NCI-H2171 (cell line): Measurements from ENCODE around the gene SEPTIN10.
A peak's percentile ranks its signal among the peaks of the same experiment; 100 is the strongest.
"Not testable (repeated sequence)": the region's sequence is repeated elsewhere in the genome, so short reads cannot be mapped to it uniquely, and the experiment has no call there.

Source experiments
- DNase-seq: peaks from one replicate; lab custom pipeline; 2025; lab: John Stamatoyannopoulos, UW

SEPTIN10 gene

DNA sequence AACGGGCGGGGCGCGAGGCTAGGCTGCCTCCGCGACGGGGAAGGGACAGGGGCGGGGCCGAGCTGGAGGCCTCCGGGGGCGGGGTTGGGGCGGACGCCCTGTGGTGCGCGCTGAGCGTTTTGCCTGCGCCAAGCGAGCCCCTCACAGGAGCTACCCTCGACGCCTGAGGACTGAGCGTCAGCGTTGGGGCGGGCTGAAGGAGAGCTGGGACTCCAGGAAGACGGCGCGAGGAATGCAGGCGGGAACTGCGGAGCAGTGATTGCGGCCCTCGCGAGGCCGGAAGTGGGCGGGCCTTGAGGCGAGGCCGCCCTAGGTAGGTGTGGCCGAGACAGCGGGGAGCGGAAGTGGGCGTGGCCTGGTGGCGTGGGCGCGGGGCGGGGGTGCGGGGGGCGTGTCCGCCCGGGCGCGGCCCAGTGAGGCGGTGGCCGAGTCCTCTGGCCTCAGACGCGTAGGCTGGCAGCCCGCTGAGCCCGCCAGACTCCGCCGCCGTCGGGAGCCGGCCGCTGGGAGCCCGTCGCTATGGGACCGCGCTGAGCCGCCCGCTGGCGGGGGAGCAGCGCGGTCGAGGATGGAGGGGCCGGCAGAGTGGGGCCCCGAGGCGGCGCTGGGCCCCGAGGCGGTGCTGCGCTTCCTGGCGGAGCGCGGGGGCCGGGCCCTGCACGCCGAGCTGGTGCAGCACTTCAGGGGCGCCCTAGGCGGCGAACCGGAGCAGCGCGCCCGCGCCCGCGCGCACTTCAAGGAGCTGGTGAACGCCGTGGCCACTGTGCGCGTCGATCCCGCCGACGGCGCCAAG, at the start of gene SEPTIN10, which contains the start of gene SOWAHC:
Gene SEPTIN10 (minus strand): TSS at position 45 of the 793 bp plus-strand sequence. CDS start 139 bp downstream, outside the sequence.
Gene SOWAHC (plus strand): TSS at position 443 of the 793 bp plus-strand sequence. CDS start 126 bp downstream, at position 569.
- DNase-seq, result peak; percentile 96

DNA sequence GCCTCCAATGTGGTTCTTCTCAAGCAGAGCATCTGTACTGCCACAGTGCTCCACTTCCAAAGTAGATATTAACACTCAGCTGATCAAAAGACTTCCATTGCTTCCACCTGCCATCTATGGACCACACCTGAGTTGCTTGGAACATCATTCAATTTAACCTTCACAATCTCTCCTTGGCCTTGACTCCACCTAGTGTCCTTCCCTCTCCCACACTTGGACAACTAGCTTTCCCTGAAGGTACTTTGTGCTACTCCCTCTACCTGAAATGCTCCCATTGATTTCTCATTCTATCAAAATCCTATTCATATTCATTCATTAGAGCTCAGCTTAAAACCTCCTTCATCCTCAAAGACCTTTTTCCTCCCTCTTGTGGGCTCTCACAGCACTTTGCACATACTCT, 49.1 kb upstream of the SEPTIN10 start:
- DNase-seq, result no peak

DNA sequence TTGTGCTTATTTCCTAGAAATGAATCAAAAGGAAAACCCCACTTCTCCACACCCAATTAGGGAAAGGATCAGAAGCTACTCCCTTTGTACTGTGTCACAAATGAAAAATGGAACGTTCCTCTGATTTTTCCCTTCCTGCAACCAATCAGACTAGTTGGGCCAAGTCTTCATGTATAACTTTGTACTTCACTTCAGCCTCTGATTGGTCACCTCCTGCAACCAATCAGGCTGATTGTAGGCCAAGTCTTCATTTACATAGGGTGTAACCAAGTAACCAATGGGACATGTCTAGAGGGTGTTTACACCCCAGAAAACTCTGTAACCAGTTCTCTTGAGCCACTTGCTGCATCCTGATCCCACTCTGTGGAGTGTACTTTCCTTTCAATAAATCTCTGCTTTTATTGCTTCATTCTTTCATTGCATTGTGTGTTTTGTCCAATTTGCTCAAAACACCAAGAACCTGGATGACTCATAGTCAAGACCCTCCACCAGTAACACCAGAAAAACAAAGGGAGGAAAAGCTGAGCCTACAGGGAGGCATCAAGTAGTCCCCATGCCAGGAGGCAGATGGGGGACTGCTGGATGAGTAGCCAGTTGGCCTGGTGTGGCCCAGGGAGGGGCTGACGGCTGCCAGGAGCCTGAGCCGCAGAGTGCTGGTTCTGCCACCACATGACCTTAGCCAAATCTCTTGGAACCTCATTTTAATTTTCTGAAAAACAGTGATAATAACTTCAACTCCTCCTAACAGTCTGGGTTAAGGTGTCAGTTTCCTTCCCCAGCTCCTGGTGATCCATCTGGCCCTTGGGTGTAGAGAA, 46.5 kb upstream of the SEPTIN10 start:
- no peak for DNase-seq

DNA sequence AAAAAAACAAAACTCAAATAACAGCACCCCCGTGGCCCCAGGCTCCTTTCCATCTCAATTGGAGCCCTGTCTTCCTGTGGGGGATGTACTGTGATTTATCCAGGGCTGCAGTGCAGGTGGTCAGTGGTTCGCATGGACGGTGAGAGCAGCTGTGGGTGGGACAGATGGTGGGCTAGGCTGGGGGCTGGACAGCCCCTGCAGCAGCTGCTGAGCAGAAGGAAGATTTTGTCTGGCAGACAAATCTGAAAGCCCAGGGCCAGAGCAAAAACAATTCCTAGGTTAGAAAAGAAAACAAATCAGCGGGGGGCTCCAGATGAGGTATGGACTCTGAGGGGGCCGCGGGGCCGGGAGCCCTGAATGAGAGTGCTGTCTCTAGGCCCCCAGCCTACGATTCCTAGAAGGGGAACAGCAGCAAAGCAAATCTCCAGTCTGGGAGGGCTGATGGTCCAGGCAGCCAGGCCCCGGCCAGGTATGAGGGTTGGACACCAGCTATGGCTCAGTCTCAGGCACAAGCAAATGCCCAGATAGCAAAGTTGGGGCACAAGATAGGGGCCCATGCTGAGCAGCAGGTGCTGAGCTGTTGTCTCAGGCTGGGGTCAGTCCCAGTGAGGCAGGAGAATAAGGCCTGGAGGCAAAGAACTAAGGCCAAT, 45.8 kb upstream of the SEPTIN10 start:
- DNase-seq, result no peak

DNA sequence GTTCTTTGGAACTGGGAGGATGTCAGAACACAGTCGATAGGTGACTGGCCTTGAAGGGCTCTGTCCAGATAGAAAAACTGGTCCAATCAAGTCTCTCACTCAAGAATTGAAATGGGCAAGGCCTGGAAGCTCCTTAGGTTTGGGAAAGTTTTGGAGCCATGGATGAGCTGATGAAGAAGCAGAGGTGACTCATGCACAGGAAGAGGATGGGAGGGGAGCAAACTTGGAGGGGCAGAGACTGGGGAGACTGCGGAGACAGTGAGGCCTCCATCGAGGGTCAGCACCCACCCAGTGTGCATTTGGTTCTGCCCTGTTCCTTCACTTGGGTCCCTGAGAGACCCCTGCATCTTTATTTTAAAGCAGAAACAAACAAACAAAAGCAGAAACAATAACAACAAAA, 41.5 kb upstream of the SEPTIN10 start:
- no peak for DNase-seq

DNA sequence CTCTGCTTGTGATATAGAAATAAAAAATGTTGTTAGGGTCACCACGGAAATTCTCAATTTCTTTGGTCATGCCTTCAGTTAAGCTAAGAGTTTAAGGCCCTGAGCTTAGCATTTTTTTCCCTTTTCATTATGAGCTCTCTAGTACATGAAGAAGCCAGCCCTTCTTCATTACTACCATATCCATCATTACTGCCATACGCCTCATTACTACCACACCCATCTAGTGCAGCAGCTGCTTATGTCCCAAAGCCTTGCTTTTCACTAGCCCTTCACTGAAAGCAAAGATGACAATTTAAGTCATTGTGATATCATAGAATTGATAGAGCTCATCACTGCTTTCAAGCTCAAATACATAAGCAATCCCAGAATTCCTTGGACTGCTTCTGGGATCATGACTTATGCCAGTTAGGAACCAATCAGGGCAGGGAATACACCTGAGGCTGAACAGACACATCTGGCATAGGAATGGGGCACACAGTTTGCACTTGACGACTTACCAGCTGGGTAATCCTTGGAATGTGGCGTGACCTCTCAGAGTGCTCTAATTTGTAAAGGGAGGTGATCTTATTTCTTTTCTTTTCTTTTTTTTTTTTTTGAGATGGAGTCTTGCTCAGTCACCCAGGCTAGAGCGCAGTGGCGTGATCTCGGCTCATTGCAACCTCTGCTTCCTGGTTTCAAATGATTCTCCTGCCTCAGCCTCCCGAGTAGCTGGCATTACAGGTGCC, 40.7 kb upstream of the SEPTIN10 start:
- no peak for DNase-seq

DNA sequence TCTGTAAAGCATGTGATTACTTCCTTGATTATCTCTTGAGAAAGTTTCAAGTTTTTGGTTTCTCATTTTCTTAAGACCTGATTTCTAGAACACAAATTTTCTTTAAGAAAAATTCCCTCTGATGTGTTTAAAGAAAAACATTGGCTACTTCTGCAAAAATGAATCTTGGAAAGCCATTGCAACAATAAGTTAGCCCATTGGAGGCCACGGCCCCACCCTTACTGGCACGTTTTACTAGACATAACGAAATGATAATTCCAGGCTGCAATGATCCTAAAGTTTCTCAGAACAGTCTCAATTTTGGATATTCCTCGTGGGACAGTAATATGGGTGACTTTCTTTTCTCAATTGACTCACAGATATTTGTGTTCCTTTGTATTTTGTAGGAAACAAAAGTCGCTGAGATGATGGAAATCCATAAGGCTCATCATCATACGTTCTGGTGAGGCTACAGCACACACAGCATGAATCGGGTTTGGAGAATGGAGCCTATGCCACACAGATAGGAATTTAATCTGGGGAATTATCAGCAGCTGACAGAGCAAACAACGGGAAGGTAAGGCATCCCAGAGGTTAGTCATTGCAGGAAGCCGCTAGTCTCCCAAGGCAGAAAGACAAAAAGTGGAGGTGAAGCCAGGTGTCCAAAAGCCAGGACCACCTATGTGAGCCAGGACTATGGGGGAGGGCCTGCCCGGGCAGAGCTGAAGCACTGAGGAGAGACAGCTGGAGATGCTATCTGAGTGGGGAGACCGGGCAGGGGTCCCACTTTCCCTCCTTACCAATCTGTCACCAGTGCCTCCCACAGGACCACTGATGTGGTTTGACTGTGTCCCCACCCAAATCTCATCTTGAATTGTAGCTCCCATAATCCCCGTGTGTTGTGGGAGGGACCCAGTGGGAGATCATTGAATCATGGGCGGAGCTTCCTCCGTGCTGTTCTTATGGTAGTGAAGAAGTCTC, 36.2 kb upstream of the SEPTIN10 start:
- no peak for DNase-seq

DNA sequence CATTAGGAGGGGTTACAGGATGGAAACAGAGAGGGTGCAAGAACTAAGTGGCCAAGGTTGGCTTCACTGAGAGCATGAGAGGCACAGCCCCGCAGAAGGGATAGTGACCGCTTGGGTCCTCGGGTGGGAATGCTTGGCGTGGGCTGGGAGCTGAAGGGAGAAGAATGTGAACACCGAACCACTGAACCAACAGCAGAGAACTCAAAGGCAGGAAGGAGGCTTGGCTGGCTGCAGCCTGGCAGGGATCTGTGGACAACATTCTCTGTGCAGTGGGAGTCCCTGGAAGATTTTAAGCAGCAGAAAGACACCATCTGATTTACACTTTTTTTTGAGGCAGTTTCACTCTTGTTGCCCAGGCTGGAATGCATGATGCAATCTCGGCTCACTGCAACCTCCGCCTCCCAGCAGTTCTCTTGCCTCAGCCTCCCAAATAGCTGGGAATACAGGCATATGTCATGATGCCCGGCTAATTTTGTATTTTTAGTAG, 34.3 kb upstream of the SEPTIN10 start:
- no peak for DNase-seq

DNA sequence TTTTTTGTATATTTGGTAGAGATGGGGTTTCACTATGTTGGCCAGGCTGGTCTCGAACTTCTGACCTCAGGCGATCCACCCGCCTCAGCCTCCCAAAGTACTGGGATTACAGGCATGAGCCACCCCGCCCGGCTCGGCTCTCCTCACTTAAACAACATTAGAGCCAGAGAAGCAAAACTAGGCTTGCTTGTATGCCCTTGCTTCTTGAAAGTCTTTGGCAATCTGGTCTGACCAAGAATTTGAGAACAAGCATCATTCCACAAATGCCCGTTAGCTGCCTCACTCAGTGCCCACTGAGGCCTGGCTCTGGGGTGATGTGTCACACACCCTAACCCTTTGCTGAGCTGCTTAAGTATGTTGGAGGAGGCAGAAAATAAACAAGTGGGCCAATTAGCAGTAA, 33.9 kb upstream of the SEPTIN10 start:
- DNase-seq, result no peak

DNA sequence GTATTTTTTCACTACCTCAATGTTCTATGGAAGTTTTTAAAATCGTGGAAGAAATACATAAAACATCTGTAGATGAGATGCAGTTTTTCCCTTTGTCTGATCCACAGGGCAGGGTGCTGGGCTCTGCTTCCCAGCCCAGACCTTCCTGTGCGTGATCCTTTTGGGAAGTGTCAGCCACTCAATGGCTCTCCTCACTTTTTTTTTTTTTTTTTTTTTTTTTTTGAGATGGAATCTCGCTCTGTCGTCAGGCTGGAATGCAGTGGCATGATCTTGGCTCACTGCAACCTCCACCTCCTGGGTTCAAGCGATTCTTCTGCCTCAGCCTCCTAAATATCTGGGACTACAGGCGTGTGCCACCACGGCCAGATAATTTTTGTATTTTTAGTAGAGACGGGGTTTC, 33.2 kb upstream of the SEPTIN10 start:
- DNase-seq, result no peak

DNA sequence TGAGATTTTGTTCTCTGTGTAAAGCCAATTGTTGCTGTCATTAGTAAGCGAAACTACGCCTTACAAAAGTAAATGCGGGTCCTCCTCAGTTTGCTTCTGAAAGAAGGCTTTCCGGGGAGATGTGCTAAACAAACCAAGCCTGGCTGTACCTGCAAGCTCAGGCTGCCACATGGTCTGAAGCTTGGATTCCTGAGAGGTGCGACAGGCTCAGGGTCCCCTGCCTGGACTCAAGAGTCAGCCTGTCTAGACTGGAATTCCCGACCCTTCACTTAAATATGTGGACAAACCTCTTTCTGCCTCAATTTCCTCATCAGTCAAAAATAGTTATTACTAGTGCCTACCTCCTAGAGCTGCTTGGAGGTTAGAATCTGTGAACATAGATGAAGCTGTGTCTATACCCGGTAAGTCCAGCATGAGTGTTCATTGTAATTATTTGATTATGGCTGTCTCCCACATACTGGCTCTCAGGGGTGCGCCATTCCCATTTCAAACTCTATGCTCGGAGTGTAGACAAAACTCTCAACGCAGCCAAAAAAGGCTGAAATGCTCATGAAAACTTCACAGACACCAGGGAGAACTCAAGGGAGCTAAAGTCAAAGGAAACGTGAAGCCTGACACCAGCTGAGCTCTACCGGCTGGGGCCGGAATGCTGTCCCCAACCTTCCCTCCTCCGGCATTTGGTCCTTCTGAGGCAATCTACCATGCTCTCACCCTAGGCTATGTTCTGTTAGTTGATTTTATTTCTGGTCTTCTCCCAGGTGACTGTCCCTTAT, 31.8 kb upstream of the SEPTIN10 start:
- no peak for DNase-seq

DNA sequence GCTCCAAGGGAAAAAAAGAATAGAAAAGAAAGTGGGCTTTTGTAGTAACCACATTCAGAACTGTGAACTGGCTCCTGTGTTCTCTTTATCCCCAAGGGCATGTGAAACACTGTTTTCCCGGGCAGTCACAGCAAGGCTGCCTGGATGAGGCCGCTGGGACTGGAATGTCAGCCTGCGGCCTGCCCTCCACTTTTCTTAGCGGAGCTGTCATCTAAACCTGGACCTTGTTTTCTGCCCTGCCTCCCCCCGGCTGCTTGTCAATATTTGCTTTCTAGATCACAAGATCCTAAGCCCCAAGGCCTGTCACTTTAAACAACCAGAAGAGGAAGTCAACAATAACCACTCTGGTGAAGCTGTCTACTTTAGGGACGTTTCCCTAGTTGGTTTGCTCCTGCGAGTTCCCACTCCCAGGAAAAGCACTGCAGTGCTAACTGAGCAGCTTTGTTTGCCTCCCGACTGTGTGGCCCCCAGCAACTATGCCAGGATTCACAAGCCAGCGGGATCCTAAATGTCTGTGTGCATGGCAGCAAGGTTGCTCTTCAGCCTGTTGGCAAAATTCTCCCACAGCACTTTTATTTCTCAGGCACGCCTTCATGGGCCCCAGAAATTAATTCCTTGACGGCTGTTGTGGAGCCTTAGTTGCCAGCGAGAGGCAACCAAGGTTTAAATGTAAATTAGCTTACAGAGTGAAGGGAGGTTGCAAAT, 31.0 kb upstream of the SEPTIN10 start:
- no peak for DNase-seq

DNA sequence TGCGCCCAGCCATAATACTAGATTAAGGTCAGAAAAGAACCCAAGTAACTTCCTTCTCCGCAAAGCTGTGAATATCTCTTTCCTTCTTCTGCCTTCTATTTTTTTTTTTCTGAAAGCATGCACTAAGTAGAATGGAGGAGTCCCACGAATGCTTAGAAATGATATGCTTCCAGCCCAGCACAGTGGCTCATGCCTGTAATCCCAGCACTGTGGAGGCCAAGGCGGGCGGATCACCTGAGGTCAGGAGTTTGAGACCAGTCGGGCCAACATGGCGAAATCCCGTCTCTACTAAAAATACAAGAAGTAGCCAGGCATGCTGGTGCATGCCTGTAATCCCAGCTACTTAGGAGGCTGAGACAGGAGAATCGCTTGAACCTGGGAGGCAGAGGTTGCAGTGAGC, 26.2 kb upstream of the SEPTIN10 start:
- DNase-seq, result not testable (repeated sequence)

DNA sequence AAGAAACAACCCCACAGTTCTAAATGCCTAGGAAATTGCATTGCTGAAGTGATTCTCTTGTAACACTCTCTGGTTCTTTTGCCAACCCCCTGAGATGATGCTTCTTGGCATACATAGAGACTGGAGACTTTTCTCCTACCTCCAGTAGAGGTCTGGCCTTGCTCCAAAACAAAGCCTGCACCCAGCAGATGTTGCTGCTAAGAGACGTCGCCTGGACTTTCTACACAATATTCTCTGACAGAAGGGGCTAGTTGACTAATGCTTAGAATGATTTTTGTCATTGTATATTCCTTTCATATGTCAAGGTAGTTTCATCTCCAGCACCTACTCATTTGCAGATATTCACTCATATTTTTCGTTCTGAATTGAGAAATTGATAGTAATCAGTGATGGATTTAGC, 25.0 kb upstream of the SEPTIN10 start:
- peak; percentile 51 for DNase-seq

DNA sequence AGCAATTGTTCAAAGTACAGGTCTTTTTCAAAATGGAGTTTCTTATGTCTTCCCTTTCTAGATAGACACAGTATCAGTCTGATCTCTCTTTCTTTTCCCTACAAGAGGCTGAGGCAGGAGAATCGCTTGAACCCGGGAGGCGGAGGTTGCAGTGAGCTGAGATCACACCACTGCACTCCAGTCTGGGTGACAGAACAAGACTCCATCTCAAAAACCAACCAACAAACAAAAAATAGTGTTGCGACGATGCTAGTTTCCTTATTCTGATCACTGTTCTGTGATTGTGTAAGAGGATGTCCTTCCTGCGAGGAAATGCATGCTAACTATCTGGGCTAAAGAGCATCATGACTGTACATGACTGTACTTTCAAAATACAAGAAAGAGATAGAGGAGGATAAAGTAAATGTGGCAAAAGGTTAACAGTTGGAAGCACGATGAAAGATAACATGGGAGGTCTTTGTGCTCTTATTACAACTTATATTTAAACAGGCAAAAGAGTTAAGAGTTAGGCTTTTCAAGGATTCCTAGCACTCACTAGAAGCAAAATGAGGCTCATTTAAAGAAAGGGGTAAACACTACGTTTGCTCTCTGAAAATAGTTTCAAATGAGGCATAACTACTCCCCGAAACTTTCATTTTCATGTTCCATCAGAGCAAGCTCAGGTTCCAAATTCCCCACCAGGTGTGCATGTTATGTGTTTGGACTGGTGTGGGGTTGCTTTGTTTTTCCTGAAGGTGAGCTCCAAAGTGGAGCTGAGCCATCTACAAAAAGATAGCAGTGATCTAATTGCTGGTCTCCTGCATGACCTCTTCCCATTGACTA, 24.2 kb upstream of the SEPTIN10 start:
- no peak for DNase-seq

DNA sequence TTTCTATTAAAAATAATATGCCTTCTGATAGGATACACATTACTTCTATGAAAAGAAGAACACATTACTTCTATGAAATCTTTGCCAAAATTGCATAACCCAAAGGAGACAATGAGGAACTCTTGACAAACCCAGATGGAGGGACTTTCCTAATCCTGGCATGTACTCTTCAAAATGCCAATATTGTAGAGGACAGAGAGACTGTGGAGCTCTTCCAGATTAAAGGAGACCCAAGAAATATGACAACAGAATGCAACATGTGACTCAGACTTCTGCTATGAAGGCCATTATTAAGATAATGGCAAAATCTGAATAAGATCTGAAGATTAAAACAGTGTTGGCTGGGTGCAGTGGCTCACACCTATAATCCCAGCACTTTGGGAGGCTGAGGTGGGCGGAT, 22.6 kb upstream of the SEPTIN10 start:
- no peak for DNase-seq

DNA sequence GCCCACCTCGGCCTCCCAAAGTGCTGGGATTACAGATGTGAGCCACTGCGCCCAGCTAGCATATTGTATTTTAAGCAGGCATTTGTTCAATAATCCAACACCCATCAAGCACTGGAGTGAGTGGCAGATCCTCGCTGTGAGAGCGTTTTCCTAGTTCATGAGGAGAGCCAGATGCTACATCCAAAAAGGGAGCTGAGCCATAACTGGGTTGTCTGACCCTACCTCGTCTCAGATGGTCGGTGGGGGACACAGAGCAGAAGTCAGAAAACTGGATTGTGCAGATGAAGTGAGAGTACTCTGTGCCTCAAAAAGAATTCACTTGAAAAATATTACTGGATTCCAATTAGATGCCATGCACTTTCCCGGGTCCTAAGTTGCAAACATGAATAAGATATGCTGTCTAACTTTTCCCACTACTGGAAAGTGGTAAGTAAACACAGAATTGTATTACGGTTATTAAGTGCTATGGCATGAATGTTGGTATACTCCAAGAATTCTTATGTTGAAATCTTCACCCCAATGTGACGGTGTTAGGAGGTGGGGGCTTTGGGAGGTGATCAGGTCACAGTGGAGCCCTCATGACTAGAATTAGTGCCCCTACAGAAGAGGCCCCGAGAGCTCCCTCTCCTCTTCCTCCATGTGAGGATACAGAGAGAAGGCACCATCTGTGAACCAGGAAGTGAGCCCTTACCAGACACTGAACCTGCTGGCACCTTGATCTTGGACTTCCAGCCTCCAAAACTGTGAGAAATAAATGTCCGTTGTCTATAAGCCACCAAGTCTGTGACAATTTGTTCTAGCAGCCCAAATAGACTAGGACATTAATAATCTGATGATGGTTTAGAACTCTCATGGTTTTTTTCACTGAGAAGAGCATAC, 21.9 kb upstream of the SEPTIN10 start:
- DNase-seq, result no peak
